HepG2 (cell line): ENCODE results near the gene FAAP100. TPM values are rescaled to one million over a fixed set of nuclear protein-coding genes. Genes with fewer than 3 reads are reported as not detected.
A peak's percentile ranks its signal among the peaks of the same experiment; 100 is the strongest.

Experiments used
- ATAC-seq: fragments of 200-7000 bp; cut with Tn5 transposase; 3 replicates; pipeline ENCODE4 v1.9.1; 2020; ENCODE audit warnings: mild to moderate bottlenecking, moderate library complexity
- BruUV-seq: library from RNA; stranded (reverse); fragments of 400-500 nt; replicated peaks from 2 replicates; lab custom pipeline; 2021; lab: Mats Ljungman, UMichigan
- CTCF ChIA-PET: fragments of 300-600 bp; formaldehyde crosslinking; extraction: SDS; loops from one replicate; lab custom pipeline; 2021; ENCODE audit warnings: low total read pairs, inconsistent platforms, low intra/inter-chr PET ratio; lab: Yijun Ruan, JAX
- POLR2A ChIA-PET: fragments of 350-600 bp; sonication (Branson Sonifier 250); formaldehyde crosslinking; loops from one replicate; lab custom pipeline; 2020; ENCODE audit warnings: antibody characterized with exemption, inconsistent platforms; lab: Yijun Ruan, JAX
- DNase-seq: peaks from one replicate; pipeline ENCODE4 v3.0.0-alpha.2; 2015; ENCODE audit warnings: low spot score
- FAIRE-seq: peaks from 3 replicates; lab custom pipeline; 2011; peaks lifted over from hg19 to GRCh38; lab: Jason Lieb, UNC
- H2AFZ ChIP-seq: one replicate; pipeline ENCODE4 v1.6.1; 2011; ENCODE audit warnings: low read length, inconsistent platforms
- H3K27ac ChIP-seq: fragments of 300-600 bp; 3 replicates; pipeline ENCODE4 v1.8.0; 2011; ENCODE audit warnings: mixed run types, mild to moderate bottlenecking, mixed read lengths, low read length, inconsistent platforms; ENCODE audit not compliant: insufficient read depth; ENCODE audit errors: extremely low read length
- H3K27me3 ChIP-seq, 2 experiments: fragments of 200-600 bp in 1 of 2; 2 replicates in 1 of 2; 3 replicates in 1 of 2; pipeline versions ENCODE4 v1.6.0 to v1.8.0; 2011; ENCODE audit warnings: low read length in 2 of 2, mild to moderate bottlenecking in 2 of 2, moderate library complexity in 2 of 2, inconsistent platforms in 1 of 2; ENCODE audit not compliant: insufficient read depth in 2 of 2, control insufficient read depth in 1 of 2
- H3K36me3 ChIP-seq, 2 experiments: fragments of 200-600 bp in 1 of 2; replicated peaks in 1 of 2; 2 replicates in 1 of 2; 3 replicates in 1 of 2; pipeline versions ENCODE4 v1.5.1 to v1.8.0; 2011; ENCODE audit warnings: low read length in 2 of 2, inconsistent platforms in 1 of 2; ENCODE audit not compliant: insufficient read depth in 2 of 2, control insufficient read depth in 1 of 2
- H3K4me1 ChIP-seq: 2 replicates; pipeline ENCODE4 v1.5.1; 2012; ENCODE audit warnings: low read length, inconsistent platforms; ENCODE audit not compliant: insufficient read depth
- H3K4me2 ChIP-seq: 2 replicates; pipeline ENCODE4 v1.6.0; 2011; ENCODE audit warnings: low read depth, low read length, inconsistent platforms
- H3K4me3 ChIP-seq, 3 experiments: fragments of 200-600 bp in 1 of 3; sonication (generic), shearing (Covaris generic) in 1 of 3; replicated peaks in 1 of 3; 2 replicates each; pipeline ENCODE4 v1.5.1; 2011 to 2016; ENCODE audit warnings: low read length in 3 of 3, inconsistent platforms in 2 of 3, low read depth in 2 of 3, mild to moderate bottlenecking in 2 of 3, control low read depth in 1 of 3, mixed read lengths in 1 of 3; ENCODE audit not compliant: insufficient read depth in 1 of 3
- H3K79me2 ChIP-seq: one replicate; pipeline ENCODE4 v1.6.1; 2011; ENCODE audit warnings: low read length, inconsistent platforms; ENCODE audit not compliant: insufficient read depth
- H3K9ac ChIP-seq: 2 replicates; pipeline ENCODE4 v1.6.0; 2011; ENCODE audit warnings: mild to moderate bottlenecking, low read depth, low read length, inconsistent platforms; ENCODE audit not compliant: insufficient read depth
- H3K9me3 ChIP-seq: 2 replicates; pipeline ENCODE4 v1.5.1; 2012; ENCODE audit warnings: mild to moderate bottlenecking, low read length
- H4K20me1 ChIP-seq: 2 replicates; pipeline ENCODE4 v1.6.0; 2011; ENCODE audit warnings: inconsistent platforms, mild to moderate bottlenecking, low read length, moderate library complexity; ENCODE audit not compliant: insufficient read depth
- AGO2 ChIP-seq: fragments of 200-400 bp; formaldehyde crosslinking; optimal IDR thresholded peaks from 2 replicates; pipeline ENCODE3; 2017; ENCODE audit warnings: mild to moderate bottlenecking, low read depth, low read length, moderate library complexity
- CTCF ChIP-seq: sonication (generic); formaldehyde crosslinking; IDR thresholded peaks from 2 replicates; pipeline ENCODE4 v1.5.0; 2020; ENCODE audit warnings: mild to moderate bottlenecking, missing genetic modification reagents, moderate library complexity
- HIC2 ChIP-seq: sonication (generic); formaldehyde crosslinking; IDR thresholded peaks from 2 replicates; pipeline ENCODE4 v1.9.0; 2022; ENCODE audit warnings: low read depth, missing genetic modification reagents
- MLLT10 ChIP-seq: sonication (generic); formaldehyde crosslinking; IDR thresholded peaks from 2 replicates; pipeline ENCODE4 v1.4.0; 2020; ENCODE audit warnings: missing genetic modification reagents
- POLR2A ChIP-seq, 2 experiments: IDR thresholded peaks; 2 replicates each; pipeline ENCODE4 v1.6.1; 2011; ENCODE audit warnings: low read depth in 2 of 2, low read length in 2 of 2, mild to moderate bottlenecking in 1 of 2, moderate library complexity in 1 of 2; ENCODE audit not compliant: insufficient read depth in 1 of 2
- RAD21 ChIP-seq: fragments of 450-650 bp; formaldehyde crosslinking; IDR thresholded peaks from 2 replicates; pipeline ENCODE4 v1.5.0; 2020; ENCODE audit warnings: mild to moderate bottlenecking
- RBAK ChIP-seq: sonication (generic); formaldehyde crosslinking; IDR thresholded peaks from 2 replicates; pipeline ENCODE4 v1.5.1; 2020; ENCODE audit warnings: mild to moderate bottlenecking, missing genetic modification reagents
- RBM22 ChIP-seq: fragments of 200-400 bp; formaldehyde crosslinking; optimal IDR thresholded peaks from 2 replicates; pipeline ENCODE3; 2017; ENCODE audit warnings: mild to moderate bottlenecking, low read length, moderate library complexity
- STAG1 ChIP-seq: sonication (generic); formaldehyde crosslinking; IDR thresholded peaks from 2 replicates; pipeline ENCODE4 v1.4.0; 2020; ENCODE audit warnings: missing genetic modification reagents
- ZNF720 ChIP-seq: sonication (generic); formaldehyde crosslinking; IDR thresholded peaks from 2 replicates; pipeline ENCODE4 v1.4.0; 2020; ENCODE audit warnings: missing genetic modification reagents
- ZNF770 ChIP-seq: sonication (generic); formaldehyde crosslinking; IDR thresholded peaks from 2 replicates; pipeline ENCODE4 v1.5.0; 2020; ENCODE audit warnings: mild to moderate bottlenecking, missing genetic modification reagents
- WGBS: methylation state at CpG from one replicate; pipeline ENCODE4 v1.1.6; 2017; ENCODE audit warnings: low lambda C conversion rate; 5-methylcytosine and 5-hydroxymethylcytosine counted together
- in situ Hi-C: cut with HindIII; loops from 2 replicates; pipeline ENCODE4 v1.10.0; 2017; ENCODE audit warnings: low pct_unique_long_range_greater_than_20kb; ENCODE audit not compliant: extremely low pct_ligation_motif_present
- intact Hi-C: fragments of 100-400 bp; cut with micrococcal nuclease; formaldehyde crosslinking; loops from one replicate; pipeline ENCODE4 v1.10.0; 2022; ENCODE audit not compliant: unreplicated experiment
- polyA plus RNA-seq, 8 experiments: library from polyadenylated mRNA; depleted of rRNA in 3 of 8; stranded (reverse) in 7 of 8; unstranded in 1 of 8; fragments of >200 nt; fragmentation: Illumina TruSeq in 4 of 8; extraction: Trizol in 4 of 8; gene quantifications; 2 replicates each; pipeline versions ENCODE4 v1.2.1 to v1.2.3, GENCODE V29; 2011 to 2016; ENCODE audit warnings: low read depth in 4 of 8, missing spikeins in 1 of 8, mixed read lengths in 1 of 8; ENCODE audit not compliant: insufficient read depth in 1 of 8
- total RNA-seq, 5 experiments: library from RNA; depleted of rRNA; stranded (reverse); fragments of >200 nt; fragmentation: Illumina TruSeq; extraction: Trizol; gene quantifications; 2 replicates each; pipeline ENCODE4 v1.2.3, GENCODE V29; 2016; ENCODE audit warnings: low read depth in 1 of 5

The FAAP100 gene
- total and polyA plus RNA-seq, 2 of the 13 experiments (the other 11 are each of a cell fraction or from before 2014, with no cell fraction given): 7.6 to 20.8 TPM

GRCh38 chr17:81561494-81561885 lies 9.3 kb upstream of the FAAP100 start:
- 94% methylated on average over 4 of the region's 4 CpGs for WGBS
- Histone ChIP-seq H3K4me3 (no peak overlapping the region), H3K27ac (no peak overlapping the region), H3K9me3 (no peaks in the 10 kb centered on the region), H2AFZ (no peak overlapping the region), H4K20me1 (no peaks in the 10 kb centered on the region), H3K9ac (no peak overlapping the region), H3K79me2 (no peaks in the 10 kb centered on the region), H3K4me1 (peaks cover 9% of the 10 kb centered on the region), H3K27me3 (no peaks in the 10 kb centered on the region), H3K4me2 (no peak overlapping the region), H3K36me3 (peaks cover 38 to 74% of the 10 kb centered on the region in 2 experiments)
- no peak for ATAC-seq
- BruUV-seq: no TSS peak
- in situ Hi-C loops (no loop called here), intact Hi-C loops (no loop called here)
- ChIA-PET POLR2A (no interaction called here), CTCF (no interaction called here)
- no peak for FAIRE-seq
- no peak for DNase-seq
- TF ChIP-seq ZNF770 (0 out of 2 replicates have a peak, but pooled peaks have one; percentile 30), MLLT10 (CRISPR knock-in tag) (no peak)

GRCh38 chr17:81558941-81559806 lies 7.0 kb upstream of the FAAP100 start:
- Histone ChIP-seq H3K4me2 (no peak overlapping the region), H3K79me2 (no peaks in the 10 kb centered on the region), H3K36me3 (peaks cover 23 to 51% of the 10 kb centered on the region in 2 experiments), H3K9ac (no peak overlapping the region), H3K27me3 (no peaks in the 10 kb centered on the region), H4K20me1 (no peaks in the 10 kb centered on the region), H3K9me3 (no peaks in the 10 kb centered on the region), H3K4me3 (no peak overlapping the region), H2AFZ (no peak overlapping the region), H3K4me1 (peaks cover 21% of the 10 kb centered on the region), H3K27ac (no peak overlapping the region)
- in situ Hi-C loops (no loop called here), intact Hi-C loops (loop anchor here (2.0 kb wide), 1 partner anchor 42 kb away; no protein-coding TSS in a partner anchor)
- no peak for DNase-seq
- no TSS peak for BruUV-seq
- ChIA-PET CTCF (interaction anchor here (0.6 to 1.8 kb wide), 2 partner anchors 42 to 154 kb away, joined by 3 to 12 read pairs; no protein-coding TSS in a partner anchor), POLR2A (interaction anchor here (0.7 kb wide), 1 partner anchor 8 kb away, joined by 5 read pairs; no protein-coding TSS in a partner anchor)
- FAIRE-seq: no peak
- ATAC-seq: peak; percentile 82
- 94% methylated on average over 13 of the region's 27 CpGs for WGBS
- TF ChIP-seq CTCF (CRISPR knock-in tag) (peak; percentile 43), RAD21 (CRISPR knock-in tag) (peak; percentile 29; the same call in 1 of the 2 replicates), AGO2 (peak; percentile 94), HIC2 (no peak), ZNF720 (no peak), RBAK (CRISPR knock-in tag) (no peak), STAG1 (peak; percentile 35), POLR2A (IDR thresholded peaks at IDR 0.05; ENCODE audit: insufficient read depth in 1 of 2, low read depth in 2 of 2, low read length in 2 of 2) (0 out of 4 replicates have a peak, but pooled peaks of 1 of the 2 experiments have one; percentile 25), RBM22 (peak; percentile 51)
